NCI-H82 treated with DMSO at 0.1 percent for 48 hours (cell line): ENCODE data around the gene REEP6.
"Not testable (repeated sequence)": the region's sequence is repeated elsewhere in the genome, so short reads cannot be mapped to it uniquely, and the experiment has no call there.

Experiments used
- DNase-seq: peaks from one replicate; lab custom pipeline; 2025; ENCODE audit not compliant: unreplicated experiment; lab: John Stamatoyannopoulos, UW

The REEP6 gene

DNA sequence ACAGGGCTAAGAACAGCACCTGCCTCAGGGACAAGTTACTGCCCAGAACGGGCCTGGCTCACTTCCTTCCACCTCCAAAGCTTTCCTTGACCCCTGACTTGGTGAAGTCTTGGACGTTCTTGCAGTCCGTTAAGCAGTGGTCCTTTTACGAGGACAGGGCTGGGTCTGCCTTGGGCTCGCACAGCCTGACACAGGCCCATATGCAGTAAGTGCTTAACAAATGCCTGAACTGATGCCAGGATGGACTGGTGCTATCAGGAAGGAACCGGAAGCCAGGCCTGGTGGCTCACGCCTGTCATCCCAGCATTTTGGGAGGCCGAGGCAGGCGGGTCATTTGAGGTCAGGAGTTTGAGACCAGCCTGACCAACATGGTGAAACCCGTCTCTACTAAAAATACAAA lies 31.1 kb downstream of the REEP6 start:
- DNase-seq, result no peak

DNA sequence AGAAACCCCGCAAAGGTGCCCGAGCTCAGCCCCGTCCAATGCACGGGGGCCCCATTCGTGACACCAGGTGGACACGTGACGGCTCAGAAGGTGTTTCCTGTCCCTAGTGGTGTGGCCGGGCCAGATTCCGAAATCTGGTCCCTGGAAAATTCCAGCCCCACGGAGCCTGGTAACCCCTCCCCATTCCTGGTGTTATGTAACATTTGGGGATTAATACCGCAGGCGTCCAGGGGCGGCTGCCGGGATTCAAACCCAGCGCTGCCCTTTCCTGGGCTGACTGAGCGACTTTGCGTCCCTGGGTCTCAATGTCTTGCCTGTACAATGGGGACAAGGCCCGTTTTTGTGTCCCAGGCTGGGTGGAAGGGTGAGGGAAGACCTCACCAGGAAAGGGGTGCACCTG lies 31.9 kb downstream of the REEP6 start:
- no peak for DNase-seq

DNA sequence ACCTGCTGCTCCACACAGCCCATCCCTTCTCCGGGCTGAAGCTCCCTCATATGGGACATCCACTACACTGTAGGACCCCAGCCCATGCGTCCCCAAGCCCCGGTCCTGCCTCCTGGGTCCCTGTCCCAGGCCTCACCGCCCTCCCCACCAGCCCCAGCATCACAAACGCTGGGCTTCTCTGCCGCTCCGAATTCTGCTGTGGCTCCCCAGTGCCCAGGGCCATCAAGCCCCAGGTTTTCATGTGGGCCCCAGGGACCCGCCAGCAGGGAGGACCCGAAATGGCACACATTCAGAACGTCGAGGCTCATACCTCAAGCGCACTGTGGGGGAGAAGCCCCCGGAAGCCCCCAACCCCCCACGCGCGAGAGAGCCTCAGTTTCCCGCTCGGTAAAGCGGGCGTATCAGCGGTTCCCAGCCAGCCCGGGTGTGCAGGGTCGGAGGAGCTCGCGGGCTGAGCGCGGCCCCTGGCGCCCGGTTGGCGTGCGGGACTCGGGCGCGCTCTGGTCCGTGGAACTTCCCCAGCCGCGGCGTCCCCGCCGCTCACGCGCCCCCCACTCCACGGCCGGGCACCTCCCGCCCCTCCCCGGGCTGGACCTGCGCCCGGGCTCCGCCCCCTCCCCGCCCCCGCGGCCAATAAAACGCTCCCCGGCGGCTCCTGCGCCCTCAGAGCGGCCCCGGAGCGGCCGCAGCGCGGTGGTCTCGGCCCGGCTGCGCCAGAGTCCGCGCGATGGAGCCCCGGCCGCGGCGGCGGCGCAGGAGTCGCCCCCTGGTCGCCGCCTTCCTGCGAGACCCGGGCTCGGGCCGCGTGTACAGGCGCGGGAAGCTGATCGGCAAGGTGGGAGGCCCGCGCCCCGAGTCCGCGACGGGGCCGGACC lies 32.7 kb downstream of the REEP6 start, which contains the start of gene PLK5:
TSS of gene PLK5 (plus strand) at position 666 of the 875 bp plus-strand sequence. CDS start 2,920 bp downstream, outside the sequence.
- DNase-seq, result no peak

DNA sequence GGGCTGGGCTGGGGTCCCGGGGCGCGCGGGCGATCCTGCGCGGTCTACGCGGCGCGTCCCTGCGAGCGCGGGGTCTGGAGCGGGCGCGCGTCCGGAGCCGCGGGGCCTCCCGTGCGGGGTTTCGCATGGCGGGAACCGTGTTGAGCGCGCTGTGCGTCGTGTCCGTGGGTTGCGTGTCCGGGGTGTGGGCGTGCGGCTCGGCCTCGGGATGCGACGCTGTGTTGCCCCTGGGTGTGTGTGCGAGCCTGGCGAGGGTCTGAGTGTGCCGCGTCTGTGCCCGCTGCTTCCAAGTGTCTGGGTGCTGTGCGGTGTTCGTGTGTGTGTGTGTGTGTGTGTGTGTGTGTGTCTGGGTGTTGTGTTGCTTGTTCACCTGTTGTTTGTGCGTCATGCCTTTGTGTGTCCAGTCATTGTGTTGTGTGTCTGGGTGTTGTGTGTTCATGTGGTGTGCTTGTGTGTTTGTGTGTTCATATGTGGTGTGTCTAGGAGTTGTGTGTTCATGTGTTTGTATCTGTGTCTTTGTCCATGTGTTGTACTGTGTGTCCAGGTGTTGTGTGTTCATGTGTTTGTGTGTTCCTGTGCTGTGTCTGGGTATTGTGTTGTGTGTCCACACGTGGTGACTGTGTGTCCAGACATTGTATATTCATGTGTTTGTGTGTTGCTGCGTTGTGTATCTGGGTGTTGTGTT lies 33.4 kb downstream of the REEP6 start:
- DNase-seq, result no peak

DNA sequence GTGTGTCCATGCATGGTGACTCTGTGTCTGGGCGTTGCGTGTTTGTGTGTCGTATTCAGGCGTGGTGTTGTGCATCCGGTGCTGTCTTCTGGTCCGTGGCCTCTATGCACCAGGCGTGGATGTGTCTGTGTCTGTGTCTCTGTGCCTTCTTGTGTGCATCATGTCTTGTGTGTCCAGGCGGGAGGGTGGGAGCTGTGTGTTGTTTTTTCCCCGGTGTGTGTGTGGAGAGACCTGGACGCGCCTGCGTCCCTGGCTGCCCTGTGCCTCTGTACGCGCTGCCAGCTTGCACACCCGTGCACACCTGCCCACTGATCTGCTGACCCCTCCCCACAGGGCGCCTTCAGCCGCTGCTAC lies 34.0 kb downstream of the REEP6 start:
- no peak for DNase-seq

DNA sequence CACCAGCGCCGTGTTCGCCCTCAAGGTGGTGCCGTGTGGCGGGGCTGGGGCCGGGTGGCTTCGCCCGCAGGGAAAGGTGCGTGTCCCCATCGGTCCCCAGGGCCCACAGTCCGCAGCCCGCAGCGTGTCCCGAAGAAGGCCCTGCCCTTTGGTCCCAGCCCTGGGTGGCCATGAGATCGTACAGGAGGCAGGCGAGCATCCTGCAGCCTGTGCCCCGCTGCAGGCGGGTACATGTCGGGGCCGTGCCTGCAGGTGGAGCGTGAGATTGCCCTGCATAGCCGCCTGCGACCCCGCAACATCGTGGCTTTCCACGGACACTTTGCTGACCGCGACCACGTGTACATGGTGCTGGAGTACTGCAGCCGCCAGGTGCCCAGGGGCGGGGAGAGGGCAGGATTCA lies 34.4 kb downstream of the REEP6 start:
- no peak for DNase-seq

DNA sequence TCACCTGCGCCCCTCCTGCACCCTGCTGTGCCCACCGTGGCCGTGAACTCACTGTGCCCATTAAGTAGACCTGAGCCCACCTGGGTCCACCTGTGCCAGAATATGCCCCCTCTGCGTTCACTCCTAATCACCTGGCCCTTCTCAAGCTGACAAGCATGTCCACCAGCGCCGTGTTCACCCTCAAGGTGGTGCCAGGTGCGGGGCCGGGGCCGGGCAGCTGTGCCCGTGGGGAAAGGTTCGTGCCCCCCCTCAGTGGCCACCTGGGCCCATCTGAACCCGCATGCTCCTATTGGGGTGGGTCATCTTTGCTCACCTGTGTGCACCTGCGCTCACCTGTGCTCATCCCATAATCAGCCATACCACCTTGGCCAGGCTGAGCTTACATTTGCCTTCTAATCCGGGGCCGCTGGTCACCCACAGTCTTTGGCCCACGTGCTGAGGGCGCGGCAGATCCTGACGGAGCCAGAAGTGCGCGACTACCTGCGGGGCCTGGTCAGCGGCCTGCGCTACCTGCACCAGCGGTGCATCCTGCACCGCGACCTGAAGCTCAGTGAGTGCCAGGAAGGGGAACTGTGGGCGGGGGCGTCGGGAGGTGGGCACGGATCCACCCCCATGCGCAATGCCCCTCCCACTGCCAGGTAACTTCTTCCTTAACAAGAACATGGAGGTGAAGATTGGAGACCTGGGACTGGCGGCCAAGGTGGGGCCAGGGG lies 35.2 kb downstream of the REEP6 start:
- no peak for DNase-seq

DNA sequence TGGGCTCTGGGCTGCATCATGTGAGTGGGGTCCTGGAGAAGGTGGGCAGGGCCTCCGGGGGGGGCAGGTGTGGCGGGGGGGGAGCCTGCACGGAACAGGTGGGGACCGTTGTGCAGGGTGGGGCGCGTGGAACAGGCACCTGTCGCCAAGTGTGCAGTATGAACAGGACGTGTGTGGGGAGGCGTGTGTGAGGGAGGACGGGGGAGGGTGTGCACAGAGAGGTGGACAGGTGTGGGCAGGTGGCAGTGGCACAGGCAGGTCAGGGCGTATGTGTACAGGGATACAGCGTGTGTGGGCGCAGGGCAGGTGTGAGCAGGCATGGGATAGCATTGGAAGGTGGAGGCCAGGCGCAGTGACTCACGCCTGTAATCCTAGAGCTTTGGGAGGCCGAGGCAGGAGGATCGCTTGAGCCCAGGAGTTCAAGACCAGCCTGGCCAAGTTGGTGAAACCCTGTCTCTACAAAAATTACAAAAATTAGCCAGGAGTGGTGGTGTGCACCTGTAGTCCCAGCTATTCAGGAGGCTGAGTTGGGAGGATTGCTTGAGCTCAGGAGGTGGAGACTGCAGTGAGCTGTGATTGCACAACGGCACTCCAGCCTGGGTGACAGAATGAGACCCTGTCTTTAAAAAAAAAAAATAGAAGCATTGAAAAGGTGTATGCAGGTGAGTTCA lies 36.1 kb downstream of the REEP6 start:
- DNase-seq, result no peak

DNA sequence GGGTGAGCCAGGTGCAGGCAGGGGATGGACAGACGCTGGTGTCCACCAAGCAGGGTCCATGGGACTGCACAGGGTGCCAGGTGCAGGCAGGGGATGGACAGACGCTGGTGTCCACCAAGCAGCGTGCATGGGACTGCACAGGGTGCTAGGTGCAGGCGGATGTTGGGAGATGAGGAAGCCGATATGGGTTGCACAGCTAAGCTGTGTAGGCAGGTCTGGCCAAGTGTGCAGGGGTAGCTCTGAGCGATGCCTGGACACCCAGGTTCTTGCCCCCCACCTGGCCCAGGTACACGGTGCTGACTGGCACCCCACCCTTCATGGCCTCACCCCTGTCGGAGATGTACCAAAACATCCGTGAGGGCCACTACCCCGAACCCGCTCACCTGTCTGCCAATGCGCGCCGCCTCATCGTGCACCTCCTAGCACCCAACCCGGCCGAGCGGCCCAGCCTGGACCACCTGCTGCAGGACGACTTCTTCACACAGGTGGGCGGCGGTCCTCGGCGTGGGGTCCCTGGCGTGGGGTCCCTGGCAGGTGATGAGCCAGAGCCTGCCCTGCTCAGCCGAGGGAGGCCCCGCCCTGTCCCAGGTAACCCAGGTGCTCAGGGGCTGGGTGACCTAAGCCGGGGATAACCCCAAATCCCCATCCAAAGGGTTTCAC lies 36.8 kb downstream of the REEP6 start:
- no peak for DNase-seq

DNA sequence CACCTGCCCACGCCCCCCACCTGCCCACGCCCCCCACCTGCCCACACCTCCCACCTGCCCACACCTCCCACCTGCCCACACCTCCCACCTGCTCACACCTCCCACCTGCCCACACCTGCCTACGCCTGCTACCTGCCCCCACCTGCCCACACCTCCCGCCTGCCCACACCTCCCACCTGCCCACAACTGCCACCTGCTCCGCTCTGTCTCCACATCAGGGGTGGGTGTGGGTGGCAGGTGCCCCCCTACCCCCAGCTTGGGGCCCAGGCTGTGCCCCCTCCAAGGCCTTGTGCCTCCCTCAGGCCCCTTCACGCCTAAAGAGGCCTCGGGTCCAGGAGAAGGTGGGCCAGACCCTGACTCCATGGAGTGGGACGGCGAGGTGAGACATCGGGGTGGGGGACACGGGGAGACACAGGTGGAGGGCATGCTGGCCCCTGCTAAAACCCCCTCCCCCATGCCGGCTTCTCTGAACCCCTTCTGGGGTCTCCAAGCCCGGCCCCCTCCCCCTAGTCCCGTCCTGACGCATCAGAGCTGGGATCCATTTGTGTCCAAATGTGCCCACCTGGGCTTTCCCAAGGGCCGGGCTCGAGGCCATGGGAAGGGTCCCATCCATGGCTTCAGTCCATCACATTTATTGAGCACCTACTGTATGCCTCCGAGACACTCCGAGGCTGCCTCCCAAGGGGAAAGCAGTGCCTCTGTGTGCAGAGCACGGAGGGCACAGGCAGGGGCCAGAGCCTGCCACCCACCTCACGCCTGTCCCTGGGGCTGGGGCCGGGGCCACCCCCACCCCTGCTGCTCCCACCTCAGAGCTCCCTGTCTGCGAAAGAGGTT lies 37.8 kb downstream of the REEP6 start:
- no peak for DNase-seq

DNA sequence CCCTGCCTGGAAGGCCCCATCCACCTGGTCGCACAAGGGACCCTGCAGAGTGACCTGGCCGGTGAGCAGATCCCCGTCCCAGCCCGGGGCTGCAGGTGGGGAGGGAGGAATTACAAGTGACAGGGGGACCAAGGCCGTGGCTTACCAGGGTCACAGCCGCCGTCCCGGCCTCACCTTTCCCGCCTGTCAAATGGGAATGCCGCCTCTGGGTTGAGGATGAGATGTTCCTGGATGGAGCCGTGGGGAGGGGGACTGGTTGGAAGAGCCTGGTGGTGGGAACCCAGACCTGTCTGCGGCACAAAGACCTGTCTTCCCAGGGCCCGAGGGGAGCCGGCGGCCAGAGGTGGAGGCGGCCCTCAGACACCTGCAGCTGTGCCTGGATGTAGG lies 38.4 kb downstream of the REEP6 start:
- no peak for DNase-seq

DNA sequence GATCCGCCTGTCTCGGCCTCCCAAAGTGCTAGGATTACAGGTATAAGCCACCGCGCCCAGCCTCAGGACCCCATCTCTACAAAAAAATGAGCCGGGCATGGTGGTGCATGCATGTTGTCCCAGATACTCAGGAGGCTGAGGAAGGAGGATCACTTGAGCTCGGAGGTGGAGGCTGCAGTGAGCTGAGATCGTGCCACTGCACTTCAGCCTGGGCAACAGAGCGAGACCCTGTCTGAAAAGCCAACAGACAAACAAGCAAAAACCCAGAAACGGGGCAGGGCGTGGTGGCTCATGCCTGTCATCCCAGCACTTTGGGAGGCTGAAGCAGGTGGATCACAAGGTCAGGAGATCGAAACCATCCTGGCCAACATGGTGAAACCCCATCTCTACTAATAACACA lies 39.9 kb downstream of the REEP6 start:
- not testable (repeated sequence) for DNase-seq

DNA sequence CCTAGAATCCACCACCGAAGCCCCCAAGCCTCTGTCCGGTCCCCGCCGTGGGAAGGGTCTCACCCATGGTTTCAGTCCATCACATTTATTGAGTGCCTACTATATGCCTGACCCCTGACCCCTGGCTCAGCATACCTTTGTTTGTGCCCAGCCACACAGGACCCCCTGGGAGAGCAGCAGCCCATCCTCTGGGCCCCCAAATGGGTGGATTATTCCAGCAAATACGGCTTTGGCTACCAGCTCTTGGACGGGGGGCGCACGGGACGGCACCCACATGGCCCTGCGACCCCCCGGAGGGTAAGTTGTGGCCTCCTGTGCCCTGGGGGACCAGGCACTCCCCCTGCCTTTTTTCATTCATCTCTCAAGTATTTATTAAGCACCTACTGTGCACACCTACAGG lies 40.6 kb downstream of the REEP6 start:
- no peak for DNase-seq

DNA sequence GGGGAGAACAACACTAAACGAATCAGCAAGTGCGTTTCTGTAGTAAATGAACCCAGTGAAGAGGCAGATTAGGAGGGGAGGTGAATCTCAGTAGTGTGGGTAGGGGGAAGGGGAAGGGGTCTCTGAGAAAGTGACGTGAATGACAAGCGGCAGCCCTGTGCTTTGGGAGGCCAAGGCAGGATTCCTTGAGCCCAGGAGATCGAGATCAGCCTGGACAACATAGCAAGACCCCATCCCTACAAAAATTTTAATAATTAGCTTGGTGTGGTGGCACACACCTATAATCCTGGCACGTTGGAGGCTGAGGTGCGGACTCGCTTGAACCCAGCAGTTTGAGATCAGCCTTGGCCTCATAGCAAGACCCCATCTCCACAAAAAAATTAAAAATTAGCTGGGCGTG lies 41.0 kb downstream of the REEP6 start:
- DNase-seq, result no peak

DNA sequence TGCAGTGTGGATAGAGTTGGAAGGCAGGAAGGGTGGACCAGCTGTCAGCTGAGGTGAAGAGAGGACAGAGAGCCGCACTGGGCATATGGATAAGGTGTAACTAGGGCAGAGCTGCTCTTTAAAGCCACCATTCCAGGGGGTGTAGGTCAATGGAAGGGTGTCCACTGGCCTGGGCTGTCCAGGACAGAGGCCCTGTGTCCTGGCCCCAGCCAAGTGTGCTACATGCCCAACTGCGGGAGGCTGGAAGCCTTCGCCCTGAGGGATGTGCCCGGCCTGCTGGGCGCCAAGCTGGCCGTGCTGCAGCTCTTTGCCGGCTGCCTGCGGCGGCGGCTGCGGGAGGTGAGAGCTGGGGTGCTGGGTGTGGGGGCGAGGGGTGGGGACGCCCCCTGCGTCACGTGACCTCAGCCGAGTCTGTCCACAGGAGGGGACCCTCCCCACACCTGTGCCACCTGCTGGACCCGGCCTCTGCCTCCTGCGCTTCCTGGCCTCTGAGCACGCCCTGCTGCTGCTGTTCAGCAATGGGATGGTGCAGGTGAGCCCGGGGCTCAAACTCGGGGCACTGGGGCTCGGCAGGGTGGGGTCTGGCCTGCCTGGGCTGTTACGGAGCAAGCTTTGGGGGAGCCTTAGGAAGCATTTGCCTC lies 42.6 kb downstream of the REEP6 start:
- DNase-seq, result no peak

DNA sequence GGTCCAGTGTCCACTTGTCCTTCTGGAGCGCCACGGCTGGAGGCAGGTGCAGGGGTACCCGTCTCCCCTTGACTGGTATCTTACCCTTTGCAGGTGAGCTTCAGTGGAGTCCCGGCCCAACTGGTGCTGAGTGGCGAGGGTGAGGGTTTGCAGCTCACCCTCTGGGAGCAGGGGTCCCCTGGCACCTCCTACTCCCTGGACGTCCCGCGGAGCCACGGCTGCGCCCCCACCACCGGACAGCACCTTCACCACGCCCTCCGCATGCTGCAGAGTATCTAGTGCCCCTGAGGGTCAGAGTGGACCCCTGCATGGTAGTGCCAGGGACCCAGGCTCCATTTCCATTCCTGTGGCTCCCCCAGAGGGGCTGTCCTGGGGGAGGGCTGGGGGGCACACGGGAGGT lies 44.0 kb downstream of the REEP6 start:
- DNase-seq, result no peak

DNA sequence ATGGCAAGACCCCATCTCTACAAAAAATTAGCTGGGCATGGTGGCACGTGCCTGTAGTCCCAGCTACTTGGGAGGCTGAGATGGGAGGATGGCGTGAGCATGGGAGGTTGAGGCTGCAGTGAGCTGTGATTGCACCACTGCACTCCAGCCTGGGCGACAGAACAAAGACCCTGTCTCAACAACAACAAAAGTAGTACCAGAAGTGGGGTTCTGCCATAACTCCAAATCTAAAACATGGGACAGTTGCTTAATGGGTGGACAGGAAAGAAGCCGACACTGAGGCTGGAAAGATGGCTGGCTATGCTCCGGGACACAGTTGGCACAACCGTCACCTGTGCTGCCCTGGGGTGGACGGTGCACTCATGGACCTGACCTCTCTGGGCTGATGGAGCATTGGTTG lies 44.7 kb downstream of the REEP6 start:
- not testable (repeated sequence) for DNase-seq

DNA sequence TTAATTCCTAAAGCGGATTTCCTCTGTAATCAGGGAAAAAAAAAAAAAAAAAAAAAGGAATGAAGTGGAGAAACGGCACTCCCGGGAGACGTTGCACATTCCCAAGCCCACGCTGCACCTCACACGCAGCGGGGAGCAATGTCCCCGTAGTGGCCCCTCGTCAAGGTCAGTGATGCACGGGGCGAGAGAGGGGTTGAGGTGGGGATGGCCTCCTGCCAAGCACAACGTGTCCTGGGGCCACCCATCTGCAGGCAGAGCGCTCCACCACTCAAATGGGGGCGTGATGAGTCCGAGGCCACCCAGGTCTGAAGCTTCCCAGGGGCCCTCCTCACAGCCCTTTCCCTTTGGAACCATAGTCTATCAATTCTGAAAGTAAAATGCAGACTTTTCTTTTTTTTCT lies 48.0 kb downstream of the REEP6 start:
- DNase-seq, result no peak

DNA sequence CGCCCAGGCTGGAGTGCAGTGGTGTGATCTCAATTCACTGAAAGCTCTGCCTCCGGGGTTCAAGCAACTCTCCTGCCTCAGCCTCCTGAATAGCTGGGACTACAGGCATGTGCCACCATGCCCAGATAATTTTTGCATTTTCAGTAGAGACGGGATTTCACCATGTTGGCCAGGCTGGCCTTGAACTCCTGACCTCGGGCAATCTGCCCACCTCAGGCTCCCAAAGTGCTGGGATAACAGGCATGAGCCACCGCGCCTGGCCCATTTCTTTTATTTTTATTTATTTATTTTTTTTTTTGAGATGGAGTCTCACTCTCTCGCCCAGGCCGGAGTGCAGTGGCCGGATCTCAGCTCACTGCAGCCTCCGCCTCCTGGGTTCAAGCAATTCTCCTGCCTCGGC lies 48.8 kb downstream of the REEP6 start:
- not testable (repeated sequence) for DNase-seq
